HG03378 (cell line): ENCODE results near the gene MMP23B.
A peak's percentile ranks its signal among the peaks of the same experiment; 100 is the strongest.

Experiments
- ATAC-seq: cut with Tn5 transposase; IDR thresholded peaks from one replicate; pipeline ENCODE4 v1.9.1; 2021; ENCODE audit warnings: mild to moderate bottlenecking, moderate library complexity; ENCODE audit not compliant: unreplicated experiment

Gene MMP23B

GRCh38 chr1:1602304-1602967 lies 29.5 kb upstream of the MMP23B start:
- ATAC-seq: no peak

- ATAC-seq: no peak
Observed at GRCh38 chr1:1602968-1603506, 28.9 kb upstream of the MMP23B start.

DNA sequence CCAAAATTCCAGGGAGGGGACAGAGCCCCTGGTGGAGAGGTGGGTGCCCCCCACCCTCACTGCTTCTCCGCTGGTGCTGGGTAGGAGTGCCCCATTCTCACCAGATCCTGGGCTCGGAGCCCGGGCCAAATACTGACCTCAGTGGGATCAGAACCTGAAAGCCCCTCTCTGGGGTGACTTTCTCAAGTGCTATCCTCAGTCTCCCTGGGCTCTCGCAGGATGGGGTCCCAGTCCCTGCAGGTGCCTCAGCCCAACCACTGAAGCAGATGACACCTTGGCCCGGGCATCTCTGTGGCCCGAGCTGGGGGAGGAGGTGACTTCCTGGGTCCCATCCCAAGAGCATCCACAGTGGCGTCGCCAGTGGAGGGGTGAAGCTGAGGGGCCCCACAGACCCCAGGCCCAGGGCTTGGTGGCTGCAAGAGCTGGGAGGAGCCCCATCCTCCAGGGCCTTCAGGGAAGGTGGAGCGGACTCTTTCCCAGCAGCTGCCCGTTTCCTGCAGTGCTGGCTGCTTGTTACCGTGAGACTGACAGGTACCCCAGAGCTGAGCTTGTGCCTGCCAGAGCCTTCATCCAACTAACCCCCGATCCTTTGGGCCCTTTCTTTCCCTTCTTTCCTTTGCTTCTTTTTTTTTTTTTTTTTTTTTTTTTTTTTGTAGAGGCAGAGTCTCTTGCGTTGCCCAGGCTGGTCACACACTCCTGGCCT lies 28.2 kb upstream of the MMP23B start:
- ATAC-seq: no peak

DNA sequence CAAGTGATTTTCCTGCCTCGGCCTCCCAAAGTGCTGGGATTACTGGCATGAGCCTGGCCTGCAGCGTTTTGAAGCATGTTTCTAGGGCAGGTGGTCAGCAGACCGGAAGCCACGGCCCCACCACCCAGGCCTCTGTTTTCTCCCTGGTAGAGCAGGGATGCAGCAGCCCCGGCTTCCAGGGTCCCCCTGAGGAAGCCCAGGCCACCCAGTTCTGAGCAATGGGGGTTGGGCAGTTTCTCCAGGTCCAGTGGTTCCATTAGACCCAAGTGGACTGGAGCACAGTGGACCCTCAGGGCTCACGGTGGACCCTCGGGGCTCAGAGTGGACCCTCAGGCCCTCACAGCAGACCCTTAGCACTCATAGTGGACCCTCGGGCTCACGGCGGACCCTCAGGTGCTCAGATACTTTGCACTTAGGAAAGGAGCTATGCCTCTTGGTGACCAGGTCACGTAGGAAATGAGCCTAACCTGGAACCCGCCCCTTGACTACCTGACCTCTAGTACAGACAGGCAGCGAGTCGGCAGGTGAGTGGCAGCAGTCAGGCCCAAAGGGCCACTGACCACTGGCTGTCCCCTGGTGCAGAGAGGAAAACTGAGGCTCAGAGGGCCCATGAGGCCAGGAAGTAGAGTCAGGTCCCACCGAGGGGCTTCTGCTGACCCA lies 27.5 kb upstream of the MMP23B start:
- no peak for ATAC-seq

GRCh38 chr1:1605034-1605591 lies 26.9 kb upstream of the MMP23B start:
- no peak for ATAC-seq

DNA sequence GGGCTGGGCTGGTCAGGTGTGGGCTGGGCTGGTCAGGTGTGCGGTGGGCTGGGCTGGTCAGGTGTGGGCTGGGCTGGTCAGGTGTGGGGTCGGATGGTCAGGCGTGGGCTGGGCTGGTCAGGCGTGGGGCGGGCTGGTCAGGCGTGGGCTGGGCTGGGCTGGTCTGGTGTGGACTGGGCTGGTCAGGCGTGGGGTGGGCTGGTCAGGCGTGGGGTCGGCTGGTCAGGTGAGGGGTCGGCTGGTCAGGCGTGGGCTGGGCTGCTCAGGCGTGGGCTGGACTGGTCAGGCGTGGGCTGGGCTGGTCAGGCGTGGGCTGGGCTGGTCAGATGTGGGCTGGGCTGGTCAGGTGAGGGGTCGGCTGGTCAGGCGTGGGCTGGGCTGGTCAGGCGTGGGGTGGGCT lies 26.2 kb upstream of the MMP23B start:
- no peak for ATAC-seq

GRCh38 chr1:1606232-1606631 lies 25.7 kb upstream of the MMP23B start:
- ATAC-seq: no peak

- ATAC-seq: no peak
Observed at GRCh38 chr1:1609822-1610485, 22.0 kb upstream of the MMP23B start.

- no peak for ATAC-seq
Observed at GRCh38 chr1:1610796-1611195, 21.2 kb upstream of the MMP23B start.

GRCh38 chr1:1612104-1612400 lies 19.9 kb upstream of the MMP23B start:
- ATAC-seq: no peak

GRCh38 chr1:1613509-1614082 lies 18.4 kb upstream of the MMP23B start:
- no peak for ATAC-seq

DNA sequence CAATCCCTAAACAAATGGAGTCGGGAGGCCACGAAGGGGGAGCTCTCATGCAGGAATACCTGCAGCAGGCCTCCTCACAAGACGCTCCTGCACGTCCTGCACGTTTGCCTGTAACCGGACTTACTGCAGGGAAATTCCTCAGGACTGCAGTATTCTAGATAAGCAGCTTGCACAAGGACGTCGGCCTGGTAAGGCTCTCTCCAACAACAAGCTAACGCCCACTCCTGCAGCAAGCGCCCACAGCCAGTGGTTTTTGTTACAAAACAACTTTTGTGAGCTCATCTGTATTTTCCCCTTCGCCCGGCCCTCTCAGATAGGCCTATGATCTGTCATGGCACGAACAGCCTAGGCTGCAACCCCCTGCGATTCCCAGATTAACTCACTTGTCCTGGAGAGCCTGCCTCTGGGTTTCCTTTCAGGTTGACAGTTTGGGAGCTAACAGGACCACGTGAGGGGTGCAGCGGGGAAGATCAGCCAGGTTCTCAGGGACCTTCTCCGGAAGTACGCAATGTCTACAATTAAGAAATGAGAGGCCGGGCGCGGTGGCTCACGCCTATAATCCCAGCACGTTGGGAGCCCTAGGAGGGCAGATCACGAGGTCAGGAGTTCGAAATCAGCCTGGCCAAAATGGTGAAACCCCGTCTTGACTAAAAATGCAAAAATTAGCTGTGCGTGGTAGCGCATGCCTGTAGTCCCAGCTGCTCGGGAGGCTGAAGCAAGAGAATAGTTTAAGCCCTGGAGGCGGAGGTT lies 17.6 kb upstream of the MMP23B start:
- ATAC-seq: no peak

DNA sequence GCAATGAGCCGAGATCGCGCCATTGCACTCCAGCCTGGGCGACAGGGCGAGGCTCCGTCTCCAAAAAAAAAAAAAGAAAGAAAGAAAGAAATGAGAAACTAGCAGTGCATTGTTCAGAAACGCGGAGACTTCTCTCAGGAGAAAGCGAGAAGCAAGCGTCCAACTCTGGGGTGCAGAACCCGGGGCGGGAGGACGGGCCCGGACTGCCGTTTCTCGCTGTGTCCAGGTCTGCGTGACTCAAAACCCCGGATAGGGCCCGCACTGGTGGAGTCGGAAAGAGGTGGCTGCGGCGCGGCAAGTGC lies 17.1 kb upstream of the MMP23B start:
- no peak for ATAC-seq

GRCh38 chr1:1615256-1616044 lies 16.5 kb upstream of the MMP23B start, which contains the start of gene MIB2:
Gene MIB2, plus strand, starts transcription at chr1:1615500. Its CDS starts 7,953 bp downstream, at chr1:1623453.
- peak; percentile 69 for ATAC-seq

GRCh38 chr1:1616045-1616790 lies 15.8 kb upstream of the MMP23B start:
- ATAC-seq: peak; percentile 10

GRCh38 chr1:1616838-1617237 lies 15.1 kb upstream of the MMP23B start:
- ATAC-seq: no peak

DNA sequence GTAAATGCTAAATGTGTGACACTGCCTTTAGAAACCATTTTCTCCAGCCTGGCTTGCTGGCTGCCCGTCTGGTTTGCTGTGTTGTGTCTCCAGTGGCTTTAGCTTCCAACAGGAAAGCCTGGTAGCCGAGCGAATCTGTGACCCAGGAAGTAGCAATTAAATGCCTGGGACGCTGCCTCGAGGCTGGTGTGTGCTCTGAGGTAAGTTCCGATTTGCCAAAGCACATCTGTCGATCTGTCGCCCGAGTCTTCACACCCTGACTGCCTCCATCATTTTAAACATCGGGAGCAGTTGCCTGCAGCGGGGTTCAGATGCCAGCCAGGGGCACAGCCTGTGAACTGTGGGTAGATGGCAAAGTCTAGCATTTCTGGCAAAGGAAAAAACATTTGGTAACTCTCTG lies 14.5 kb upstream of the MMP23B start:
- ATAC-seq: no peak

GRCh38 chr1:1617925-1618324 lies 14.0 kb upstream of the MMP23B start:
- no peak for ATAC-seq
